Upper lobe of left lung (tissue), 6 donors: Measurements from ENCODE around the gene HS3ST3B1. TPM values are rescaled to one million over a fixed set of nuclear protein-coding genes. Genes with fewer than 3 reads are reported as not detected.

Experiments used
- ATAC-seq, 2 donors: fragments of 200-7000 bp; cut with Tn5 transposase; one replicate each; pipeline ENCODE4 v1.9.1; 2022; ENCODE audit warnings: mild to moderate bottlenecking in 2 of 2, moderate library complexity in 2 of 2; ENCODE audit not compliant: low FRiP score in 2 of 2
- DNase-seq, 2 donors: peaks; one replicate each; pipeline ENCODE4 v3.0.0-alpha.2; 2019 to 2020
- H3K27ac ChIP-seq, 4 donors: fragments of 200-600 bp; sonication (generic); one replicate each; pipeline ENCODE4 v1.5.1; 2016 to 2019
- H3K27me3 ChIP-seq, 4 donors: fragments of 200-600 bp; sonication (generic); one replicate each; pipeline ENCODE4 v1.5.1; 2017 to 2019
- H3K36me3 ChIP-seq, 4 donors: fragments of 200-600 bp; sonication (generic); one replicate each; pipeline ENCODE4 v1.5.1; 2016 to 2019
- H3K4me1 ChIP-seq, 4 donors: fragments of 200-600 bp; sonication (generic); one replicate each; pipeline ENCODE4 v1.5.1; 2018 to 2019
- H3K4me3 ChIP-seq, 4 donors: fragments of 200-600 bp; sonication (generic); one replicate each; pipeline ENCODE4 v1.5.1; 2017 to 2019; ENCODE audit warnings: mild to moderate bottlenecking in 2 of 4, moderate library complexity in 1 of 4
- H3K9me3 ChIP-seq, 4 donors: fragments of 200-600 bp; sonication (generic); one replicate each; pipeline ENCODE4 v1.5.1; 2018 to 2019
- CTCF ChIP-seq, 6 experiments: fragments of 450-650 bp in 4 of 6; fragments of 200-600 bp in 2 of 6; sonication (generic) in 2 of 6; IDR thresholded peaks; one replicate each; pipeline ENCODE4 v1.5.1; 2016 to 2019; ENCODE audit warnings: antibody characterized with exemption in 6 of 6
- EP300 ChIP-seq, 4 donors: sonication (generic); formaldehyde crosslinking; IDR thresholded peaks; one replicate each; pipeline ENCODE4 v1.5.1; 2017; ENCODE audit warnings: antibody characterized with exemption in 4 of 4, control low read depth in 2 of 4
- POLR2A ChIP-seq, 4 donors: fragments of 450-650 bp; IDR thresholded peaks; one replicate each; pipeline ENCODE4 v1.5.1; 2016 to 2017; ENCODE audit warnings: antibody characterized with exemption in 4 of 4, mild to moderate bottlenecking in 2 of 4
- POLR2AphosphoS5 ChIP-seq, 2 donors: sonication (generic); formaldehyde crosslinking; IDR thresholded peaks; one replicate each; pipeline ENCODE4 v1.5.1; 2017; ENCODE audit warnings: antibody characterized with exemption in 2 of 2
- WGBS, 2 donors: methylation state at CpG; one replicate each; pipeline ENCODE4 v1.1.5; 2017 to 2018; 5-methylcytosine and 5-hydroxymethylcytosine counted together
- total RNA-seq, 6 donors: library from RNA; depleted of rRNA in 4 of 6; stranded (reverse); fragments of >200 nt in 4 of 6; gene quantifications; one replicate each; pipeline versions ENCODE4 v1.1.0 to v1.2.1, GENCODE V29; 2016 to 2021
- donor health status: DM: no; HTN: no; CAD: no; lungs with moderate emphysema.
- donor health status: DM: no; HTN: yes; CAD: no; lungs with severe emphysema.

HS3ST3B1 gene
- total RNA-seq, 6 donors from 2014 or later, result 2.7 to 7.2 (median 4.3) TPM

GRCh38 chr17:14295676-14296075, 5.2 kb upstream of the HS3ST3B1 start:
- Histone ChIP-seq H3K9me3 (no peaks in the 10 kb centered on the region), H3K4me3 (no peak overlapping the region), H3K27ac (no peak overlapping the region), H3K36me3 (no peaks in the 10 kb centered on the region), H3K4me1 (peaks cover 25 to 36% (median 30%) of the 10 kb centered on the region in 4 donors), H3K27me3 (peaks cover 0 to 54% (median 26%) of the 10 kb centered on the region in 4 donors)
- peak in 1 of 2 donors; percentile 36 for DNase-seq
- TF ChIP-seq POLR2A (IDR thresholded peaks at IDR 0.05) (no peak), EP300 (IDR thresholded peaks at IDR 0.05) (no peak)
- no peak for ATAC-seq
- 72 to 86% methylated on average over 2 to 9 of the region's 9 CpGs for WGBS, 2 donors

- Histone ChIP-seq H3K27me3 (peaks cover 0 to 54% (median 26%) of the 10 kb centered on the region in 4 donors), H3K27ac (no peak overlapping the region), H3K9me3 (no peaks in the 10 kb centered on the region), H3K4me3 (no peak overlapping the region), H3K4me1 (peaks cover 25 to 43% (median 36%) of the 10 kb centered on the region in 4 donors), H3K36me3 (no peaks in the 10 kb centered on the region)
- 63 to 78% methylated on average over 12 of the region's 12 CpGs for WGBS, 2 donors
- TF ChIP-seq CTCF (IDR thresholded peaks at IDR 0.05) (no peak), POLR2AphosphoS5 (IDR thresholded peaks at IDR 0.05) (no peak), EP300 (IDR thresholded peaks at IDR 0.05) (no peak), POLR2A (IDR thresholded peaks at IDR 0.05) (no peak)
- ATAC-seq (no peak), DNase-seq (no peak)
Observed at GRCh38 chr17:14296166-14296910, 4.5 kb upstream of the HS3ST3B1 start.

- Histone ChIP-seq H3K27me3 (peaks cover 0 to 54% (median 26%) of the 10 kb centered on the region in 4 donors), H3K4me1 (peaks cover 30 to 52% (median 45%) of the 10 kb centered on the region in 4 donors), H3K4me3 (peak overlapping the region in 3 of 4 donors; percentile 26 to 48 (median 44)), H3K27ac (no peak overlapping the region), H3K36me3 (no peaks in the 10 kb centered on the region), H3K9me3 (no peaks in the 10 kb centered on the region)
- ATAC-seq (no peak), DNase-seq (peak; percentile 33 to 89)
- TF ChIP-seq CTCF (IDR thresholded peaks at IDR 0.05), result peak in 4 of 6 experiments; percentile 16 to 50 (median 36)
- no peak for TF ChIP-seq POLR2AphosphoS5 (IDR thresholded peaks at IDR 0.05)
- TF ChIP-seq POLR2A (IDR thresholded peaks at IDR 0.05), result no peak
- no peak for TF ChIP-seq EP300 (IDR thresholded peaks at IDR 0.05)
- 2 to 9% methylated on average over 15 to 47 of the region's 63 CpGs for WGBS, 2 donors
Observed at GRCh38 chr17:14297161-14297851, 3.6 kb upstream of the HS3ST3B1 start.

GRCh38 chr17:14298221-14298946, 2.5 kb upstream of the HS3ST3B1 start:
- ATAC-seq (no peak), DNase-seq (peak in 1 of 2 donors; percentile 78)
- H3K36me3 ChIP-seq, result no peaks in the 10 kb centered on the region
- no peak overlapping the region for H3K4me3 ChIP-seq
- TF ChIP-seq POLR2AphosphoS5 (IDR thresholded peaks at IDR 0.05), result no peak
- no peak for TF ChIP-seq EP300 (IDR thresholded peaks at IDR 0.05)
- no peak for TF ChIP-seq CTCF (IDR thresholded peaks at IDR 0.05)
- TF ChIP-seq POLR2A (IDR thresholded peaks at IDR 0.05), result no peak
- H3K9me3 ChIP-seq, result no peaks in the 10 kb centered on the region
- no peak overlapping the region for H3K27ac ChIP-seq
- peaks cover 0 to 56% (median 26%) of the 10 kb centered on the region in 4 donors for H3K27me3 ChIP-seq
- H3K4me1 ChIP-seq, result peaks cover 34 to 63% (median 55%) of the 10 kb centered on the region in 4 donors
- WGBS, 2 donors, result 35 to 55% methylated on average over 22 to 41 of the region's 42 CpGs

- Histone ChIP-seq H3K4me3 (peak overlapping the region in 3 of 4 donors; percentile 63 to 75 (median 70)), H3K27ac (no peak overlapping the region)
- WGBS, 2 donors, result 23 to 24% methylated on average over 8 of the region's 8 CpGs
Observed at GRCh38 chr17:14298947-14299279, 2.0 kb upstream of the HS3ST3B1 start.

More at GRCh38 chr17:14298947-14299279, 2.0 kb upstream of the HS3ST3B1 start:
- ATAC-seq (no peak), DNase-seq (no peak)
- TF ChIP-seq CTCF (IDR thresholded peaks at IDR 0.05), result no peak
- no peak for TF ChIP-seq EP300 (IDR thresholded peaks at IDR 0.05)
- TF ChIP-seq POLR2AphosphoS5 (IDR thresholded peaks at IDR 0.05), result no peak
- no peak for TF ChIP-seq POLR2A (IDR thresholded peaks at IDR 0.05)
- Histone ChIP-seq H3K9me3 (no peaks in the 10 kb centered on the region), H3K27me3 (peaks cover 0 to 59% (median 27%) of the 10 kb centered on the region in 4 donors), H3K36me3 (no peaks in the 10 kb centered on the region), H3K4me1 (peaks cover 37 to 68% (median 60%) of the 10 kb centered on the region in 4 donors)
